Common myeloid progenitor, CD34-positive (primary cell): Measurements from ENCODE around the gene C17orf107.
"Not testable (repeated sequence)": the region's sequence is repeated elsewhere in the genome, so short reads cannot be mapped to it uniquely, and the experiment has no call there.

ENCODE experiments used
- CTCF ChIA-PET: fragments of 350-600 bp; sonication (Branson Sonifier 250); formaldehyde crosslinking; loops from one replicate; lab custom pipeline; 2021; ENCODE audit warnings: antibody characterized with exemption; lab: Charles Lee
- POLR2A ChIA-PET: fragments of 350-600 bp; sonication (Branson Sonifier 250); formaldehyde crosslinking; loops from one replicate; lab custom pipeline; 2021; ENCODE audit warnings: antibody characterized with exemption; lab: Charles Lee
- DNase-seq, 3 donors: peaks; one replicate each; pipeline versions ENCODE4 v3.0.0 to v3.0.0-alpha.2; 2013
- H3K27ac ChIP-seq, 2 experiments: 1 replicate in 1 of 2; 2 replicates in 1 of 2; pipeline ENCODE4 v1.7.0; 2013; ENCODE audit warnings: inconsistent platforms in 2 of 2, low read length in 2 of 2, mild to moderate bottlenecking in 2 of 2, low read depth in 1 of 2, moderate library complexity in 1 of 2; ENCODE audit not compliant: severe bottlenecking in 2 of 2, insufficient read depth in 1 of 2, poor library complexity in 1 of 2
- H3K27me3 ChIP-seq, 5 experiments: replicated peaks in 2 of 5; 1 replicate in 3 of 5; 2 replicates in 2 of 5; pipeline versions ENCODE4 v1.6.1 to v1.7.0; 2013; ENCODE audit warnings: low read length in 4 of 5, mild to moderate bottlenecking in 2 of 5, moderate library complexity in 2 of 5, inconsistent platforms in 1 of 5; ENCODE audit not compliant: insufficient read depth in 5 of 5, control insufficient read depth in 4 of 5
- H3K36me3 ChIP-seq, 4 experiments: 1 replicate in 2 of 4; 2 replicates in 2 of 4; pipeline versions ENCODE4 v1.6.1 to v1.7.0; 2013; ENCODE audit warnings: low read length in 3 of 4, control low read depth in 1 of 4, mild to moderate bottlenecking in 1 of 4; ENCODE audit not compliant: control insufficient read depth in 4 of 4, insufficient read depth in 4 of 4
- H3K4me1 ChIP-seq, 4 experiments: 1 replicate in 3 of 4; 2 replicates in 1 of 4; pipeline versions ENCODE4 v1.6.1 to v1.7.1; 2013; ENCODE audit warnings: low read length in 3 of 4, mild to moderate bottlenecking in 3 of 4, control low read depth in 1 of 4, inconsistent platforms in 1 of 4, moderate library complexity in 1 of 4; ENCODE audit not compliant: control insufficient read depth in 4 of 4, insufficient read depth in 4 of 4; ENCODE audit errors: control extremely low read depth in 1 of 4
- H3K4me3 ChIP-seq, 7 experiments: 1 replicate in 4 of 7; 2 replicates in 3 of 7; pipeline versions ENCODE4 v1.5.1 to v1.7.0; 2013; ENCODE audit warnings: mild to moderate bottlenecking in 7 of 7, low read length in 6 of 7, moderate library complexity in 6 of 7, inconsistent platforms in 2 of 7, low read depth in 2 of 7, control low read depth in 1 of 7; ENCODE audit not compliant: insufficient read depth in 4 of 7, control insufficient read depth in 1 of 7; ENCODE audit errors: extremely low read depth in 1 of 7
- H3K9me3 ChIP-seq, 5 experiments: 1 replicate in 4 of 5; 2 replicates in 1 of 5; pipeline versions ENCODE4 v1.6.1 to v1.7.1; 2013; ENCODE audit warnings: low read length in 4 of 5, mild to moderate bottlenecking in 2 of 5, inconsistent platforms in 1 of 5, low read depth in 1 of 5, moderate library complexity in 1 of 5; ENCODE audit not compliant: control insufficient read depth in 4 of 5, insufficient read depth in 2 of 5; ENCODE audit errors: control extremely low read depth in 1 of 5
- WGBS: methylation state at CpG from one replicate; pipeline ENCODE4 v1.1.5; 2013; ENCODE audit not compliant: insufficient coverage; 5-methylcytosine and 5-hydroxymethylcytosine counted together

Gene C17orf107

GRCh38 chr17:4919511-4920047 is 20.2 kb downstream of the C17orf107 start:
- POLR2A ChIA-PET, result no interaction called here
- Histone ChIP-seq H3K4me3 (no peak overlapping the region), H3K27ac (no peak overlapping the region), H3K36me3 (no peaks in the 10 kb centered on the region), H3K27me3 (no peaks in the 10 kb centered on the region), H3K4me1 (peaks cover 0 to 7% (median 0%) of the 10 kb centered on the region in 4 experiments), H3K9me3 (no peaks in the 10 kb centered on the region)
- DNase-seq, result no peak
- 94% methylated on average over 5 of the region's 8 CpGs for WGBS
- CTCF ChIA-PET, result interaction anchor here (0.9 to 2.4 kb wide), 4 partner anchors 10 to 100 kb away, joined by 3 to 7 read pairs (median 3); partner anchors contain the start of genes RNF167 and SLC25A11

DNA sequence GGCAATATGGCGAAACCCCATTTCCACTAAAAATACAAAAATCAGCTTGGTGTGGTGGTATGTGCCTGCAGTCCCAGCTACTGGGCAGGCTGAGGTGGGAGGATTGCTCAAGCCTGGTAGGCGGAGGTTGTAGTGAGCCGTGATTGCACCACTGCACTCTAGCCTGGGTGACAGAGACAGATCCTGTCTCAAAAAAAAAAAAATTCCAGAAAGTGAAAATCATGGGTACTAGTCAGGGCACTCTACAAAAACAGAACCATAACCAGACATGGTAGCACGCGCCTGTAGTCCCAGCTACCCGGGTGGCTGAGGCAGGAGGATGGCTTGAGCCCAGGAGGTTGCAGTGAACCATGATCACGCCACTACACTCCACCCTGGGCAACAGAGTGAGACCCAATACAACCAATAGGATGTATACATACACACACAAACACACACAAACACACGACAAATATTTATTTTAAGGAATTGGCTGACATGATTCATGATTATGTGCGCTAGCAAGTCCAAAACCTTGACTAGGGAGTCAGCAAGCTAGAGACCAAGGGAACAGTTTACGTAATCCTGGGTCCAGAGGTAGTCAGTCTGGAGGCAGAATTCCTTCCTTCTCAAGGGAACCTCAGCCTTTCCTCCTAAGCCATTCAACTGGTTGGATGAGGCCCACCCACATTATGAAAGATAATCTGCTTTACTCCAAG is 21.2 kb downstream of the C17orf107 start:
- ChIA-PET CTCF (interaction anchor here (1.0 to 1.4 kb wide), 2 partner anchors 12 to 100 kb away, joined by 3 read pairs; no protein-coding TSS in a partner anchor), POLR2A (interaction anchor here (0.6 kb wide), 1 partner anchor 74 kb away, joined by 3 read pairs; no protein-coding TSS in a partner anchor)
- WGBS, result 93% methylated on average over 2 of the region's 10 CpGs
- DNase-seq, result no peak
- no peaks in the 10 kb centered on the region for H3K27me3 ChIP-seq
- H3K36me3 ChIP-seq, result no peaks in the 10 kb centered on the region
- no peak overlapping the region for H3K4me3 ChIP-seq
- H3K4me1 ChIP-seq, result peaks cover 0 to 7% (median 0%) of the 10 kb centered on the region in 4 experiments
- H3K27ac ChIP-seq, result no peak overlapping the region
- no peaks in the 10 kb centered on the region for H3K9me3 ChIP-seq

DNA sequence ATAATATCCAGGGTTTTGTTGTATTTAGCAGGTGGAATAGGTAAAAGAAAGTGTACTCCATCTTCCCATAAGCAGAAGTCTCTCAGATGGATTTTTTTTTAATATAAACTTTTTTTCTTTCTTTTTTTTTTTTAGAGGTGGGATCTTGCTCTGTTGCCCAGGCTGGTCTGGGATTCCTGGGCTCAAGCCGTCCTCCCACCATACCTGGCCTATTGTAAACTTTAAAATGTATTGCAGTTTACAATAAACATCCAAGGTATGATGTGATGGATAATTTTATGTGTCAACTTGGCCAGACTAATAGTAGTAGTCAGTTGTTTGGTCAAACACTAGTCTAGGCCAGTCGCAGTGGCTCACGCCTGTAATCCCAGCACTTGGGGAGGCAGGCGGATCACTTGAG is 22.0 kb downstream of the C17orf107 start:
- Histone ChIP-seq H3K4me3 (no peak overlapping the region), H3K27ac (no peak overlapping the region), H3K4me1 (peaks cover 0 to 7% (median 0%) of the 10 kb centered on the region in 4 experiments), H3K36me3 (no peaks in the 10 kb centered on the region), H3K9me3 (no peaks in the 10 kb centered on the region), H3K27me3 (no peaks in the 10 kb centered on the region)
- ChIA-PET POLR2A (no interaction called here), CTCF (interaction anchor here (1.0 kb wide), 1 partner anchor 13 kb away, joined by 3 read pairs; no protein-coding TSS in a partner anchor)
- WGBS, result no CpG with 5 or more reads among the region's 4 CpGs
- DNase-seq, result no peak

DNA sequence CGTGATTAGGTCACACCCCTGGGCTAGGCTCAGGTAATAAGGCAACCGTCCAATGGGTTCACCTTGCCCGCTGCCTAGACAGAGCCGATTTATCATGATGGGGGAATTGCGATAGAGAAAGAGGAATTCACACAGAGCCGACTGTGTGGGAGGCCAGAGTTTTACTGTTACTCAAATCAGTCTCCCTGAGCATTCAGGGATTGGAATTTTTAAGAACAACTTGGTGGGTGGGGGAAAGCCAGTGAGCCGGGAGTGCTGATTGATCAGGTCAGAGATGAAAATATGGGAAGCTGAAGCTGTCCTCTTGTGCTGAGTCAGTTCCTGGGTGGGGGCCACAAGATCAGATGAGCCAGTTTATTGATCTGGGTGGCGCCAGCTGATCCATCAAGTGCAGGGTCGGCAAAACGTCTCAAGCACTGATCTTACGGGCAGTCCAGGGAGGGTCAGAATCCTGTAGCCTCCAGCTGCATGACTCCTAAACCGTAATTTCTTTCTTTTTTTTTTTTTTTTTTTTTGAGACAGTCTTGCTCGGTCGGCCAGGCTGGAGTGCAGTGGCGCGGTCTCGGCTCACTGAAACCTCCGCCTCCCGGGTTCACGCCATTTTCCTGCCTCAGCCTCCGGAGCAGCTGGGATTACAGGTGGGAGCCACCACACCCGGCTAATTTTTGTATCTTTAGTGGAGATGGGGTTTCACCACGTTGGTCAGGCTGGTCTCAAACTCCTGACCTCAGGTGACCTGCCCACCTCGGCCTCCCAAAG is 27.4 kb downstream of the C17orf107 start:
- POLR2A ChIA-PET, H3K27ac ChIP-seq, H3K36me3 ChIP-seq, DNase-seq, H3K27me3 ChIP-seq, H3K4me3 ChIP-seq, H3K9me3 ChIP-seq: not testable (repeated sequence)
- H3K4me1 ChIP-seq, result peaks cover 0 to 11% (median 5%) of the 10 kb centered on the region in 4 experiments
- CTCF ChIA-PET, result interaction anchor here (0.9 to 1.7 kb wide), 2 partner anchors 14 to 18 kb away, joined by 4 to 7 read pairs; no protein-coding TSS in a partner anchor
- 95% methylated on average over 20 of the region's 24 CpGs for WGBS

DNA sequence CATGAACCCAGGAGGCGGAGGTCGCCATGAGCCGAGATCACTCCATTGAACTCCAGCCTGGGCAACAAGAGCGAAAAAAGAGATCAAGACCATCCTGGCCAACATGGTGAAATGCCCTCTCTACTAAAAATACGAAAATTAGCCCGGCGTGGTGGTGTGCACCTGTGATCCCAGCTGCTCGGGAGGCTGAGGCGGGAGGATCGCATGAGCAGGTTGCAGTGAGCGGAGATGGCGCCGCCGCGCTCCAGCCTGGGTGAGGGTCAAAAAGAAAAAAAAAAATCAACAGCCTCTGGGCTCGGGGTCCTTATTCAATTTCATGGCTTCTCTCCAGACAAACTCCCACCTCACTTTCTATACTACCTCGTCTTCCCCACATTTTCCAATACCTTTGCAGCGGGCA is 29.5 kb downstream of the C17orf107 start:
- ChIA-PET CTCF (interaction anchor here (1.3 kb wide), 1 partner anchor 20 kb away, joined by 5 read pairs; no protein-coding TSS in a partner anchor), POLR2A (no interaction called here)
- WGBS, result 96% methylated on average over 14 of the region's 18 CpGs
- H3K4me1 ChIP-seq, result peaks cover 0 to 31% (median 22%) of the 10 kb centered on the region in 4 experiments
- H3K4me3 ChIP-seq, result no peak overlapping the region
- H3K36me3 ChIP-seq, result no peaks in the 10 kb centered on the region
- H3K9me3 ChIP-seq, result no peaks in the 10 kb centered on the region
- no peak for DNase-seq
- H3K27ac ChIP-seq, result no peak overlapping the region
- H3K27me3 ChIP-seq, result no peaks in the 10 kb centered on the region

GRCh38 chr17:4931963-4932362 is 32.6 kb downstream of the C17orf107 start, which contains the start of gene GP1BA:
TSS of gene GP1BA (plus strand) at chr17:4932277. CDS start at chr17:4932605, 328 bp downstream.
- ChIA-PET POLR2A (no interaction called here), CTCF (interaction anchor here (1.1 to 1.3 kb wide), 2 partner anchors 18 to 23 kb away, joined by 3 to 9 read pairs; no protein-coding TSS in a partner anchor)
- 44% methylated on average over 6 of the region's 14 CpGs for WGBS
- Histone ChIP-seq H3K36me3 (peaks cover 0 to 12% (median 2%) of the 10 kb centered on the region in 4 experiments), H3K27me3 (no peaks in the 10 kb centered on the region), H3K27ac (peak within 1 kb of the TSS; percentile 15 to 22), H3K9me3 (no peaks in the 10 kb centered on the region), H3K4me1 (peaks cover 0 to 51% (median 42%) of the 10 kb centered on the region in 4 experiments), H3K4me3 (peak within 1 kb of the TSS in 4 of 7 experiments; percentile 25 to 69 (median 54))
- peak; percentile 36 to 63 (median 57) for DNase-seq
